HG03108 (cell line): ENCODE results near the gene COL21A1.
"Not testable (repeated sequence)": the region's sequence is repeated elsewhere in the genome, so short reads cannot be mapped to it uniquely, and the experiment has no call there.

ENCODE experiments used
- ATAC-seq: cut with Tn5 transposase; IDR thresholded peaks from one replicate; pipeline ENCODE4 v1.9.1; 2021; ENCODE audit warnings: moderate library complexity; ENCODE audit not compliant: unreplicated experiment

COL21A1 gene

GRCh38 chr6:56021943-56022342 is 225.4 kb downstream of the COL21A1 start:
- no peak for ATAC-seq

GRCh38 chr6:56019973-56020372 is 227.4 kb downstream of the COL21A1 start:
- ATAC-seq, result no peak

- ATAC-seq, result no peak
These were observed 230.2 kb downstream of the COL21A1 start for GRCh38 chr6:56017198-56017597.

- ATAC-seq, result not testable (repeated sequence)
These were observed 233.3 kb downstream of the COL21A1 start for GRCh38 chr6:56014039-56014438.

GRCh38 chr6:56009636-56010035 is 237.7 kb downstream of the COL21A1 start:
- no peak for ATAC-seq
